Fibroblast of lung (primary cell): ENCODE data around the gene NEK7.

ENCODE experiments used
- EZH2 ChIP-seq: IDR thresholded peaks from 2 replicates; pipeline ENCODE4 v1.5.1; 2012; ENCODE audit warnings: low read length, control low read depth, mild to moderate bottlenecking; ENCODE audit errors: missing control alignments
- TF ChIP-seq, protein P1 (sequence below), 2 donors: IDR thresholded peaks in 1 of 2; conservative IDR thresholded peaks in 1 of 2; 1 replicate in 1 of 2; 2 replicates in 1 of 2; pipeline ENCODE4 v1.5.1; 2011 to 2012; ENCODE audit warnings: low read length in 2 of 2, control low read depth in 1 of 2, inconsistent platforms in 1 of 2, low read depth in 1 of 2, mild to moderate bottlenecking in 1 of 2

DNA sequence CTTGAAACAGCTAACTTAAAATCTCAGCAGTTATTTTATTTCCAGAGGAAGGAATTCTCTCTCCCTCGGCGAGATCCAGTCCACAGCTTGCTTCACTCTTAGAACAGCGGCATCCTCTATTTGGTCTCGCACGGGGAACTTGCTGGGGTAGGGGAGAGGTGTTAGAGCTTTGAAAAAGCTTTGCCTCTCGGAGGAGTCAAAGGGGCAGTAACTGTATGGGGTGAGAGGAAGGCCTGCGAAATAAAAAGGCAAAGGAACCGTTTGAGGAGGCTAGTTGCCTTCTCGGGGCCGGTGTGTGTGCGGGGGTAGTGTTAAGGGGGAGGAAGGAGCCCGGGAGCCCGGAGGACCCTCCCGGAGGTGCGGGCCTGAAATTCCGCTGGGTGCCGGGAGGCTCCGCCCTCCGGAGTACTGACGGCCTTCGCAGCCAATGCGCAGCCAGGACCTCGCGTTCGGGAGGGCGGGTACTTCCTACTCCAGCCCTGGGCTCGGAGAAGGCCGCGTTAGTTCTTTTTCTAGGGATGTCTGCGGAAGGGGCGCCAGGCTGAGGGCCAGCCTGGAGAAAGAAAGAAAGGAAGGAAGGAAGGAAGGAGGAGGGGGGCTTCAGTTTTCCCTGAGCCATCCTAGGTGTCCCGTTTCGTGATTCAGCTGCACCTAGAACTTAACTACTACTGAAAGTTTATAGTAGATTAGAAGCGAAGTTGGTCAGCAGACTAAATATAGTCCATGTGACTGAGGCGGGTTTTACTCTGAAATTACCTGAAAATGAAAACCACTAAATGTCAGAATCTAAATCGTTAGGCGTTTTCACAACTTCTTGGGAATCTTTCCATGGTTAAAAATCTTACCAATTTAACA, 2.2 kb downstream of the NEK7 start:
- TF ChIP-seq, protein P1, sequence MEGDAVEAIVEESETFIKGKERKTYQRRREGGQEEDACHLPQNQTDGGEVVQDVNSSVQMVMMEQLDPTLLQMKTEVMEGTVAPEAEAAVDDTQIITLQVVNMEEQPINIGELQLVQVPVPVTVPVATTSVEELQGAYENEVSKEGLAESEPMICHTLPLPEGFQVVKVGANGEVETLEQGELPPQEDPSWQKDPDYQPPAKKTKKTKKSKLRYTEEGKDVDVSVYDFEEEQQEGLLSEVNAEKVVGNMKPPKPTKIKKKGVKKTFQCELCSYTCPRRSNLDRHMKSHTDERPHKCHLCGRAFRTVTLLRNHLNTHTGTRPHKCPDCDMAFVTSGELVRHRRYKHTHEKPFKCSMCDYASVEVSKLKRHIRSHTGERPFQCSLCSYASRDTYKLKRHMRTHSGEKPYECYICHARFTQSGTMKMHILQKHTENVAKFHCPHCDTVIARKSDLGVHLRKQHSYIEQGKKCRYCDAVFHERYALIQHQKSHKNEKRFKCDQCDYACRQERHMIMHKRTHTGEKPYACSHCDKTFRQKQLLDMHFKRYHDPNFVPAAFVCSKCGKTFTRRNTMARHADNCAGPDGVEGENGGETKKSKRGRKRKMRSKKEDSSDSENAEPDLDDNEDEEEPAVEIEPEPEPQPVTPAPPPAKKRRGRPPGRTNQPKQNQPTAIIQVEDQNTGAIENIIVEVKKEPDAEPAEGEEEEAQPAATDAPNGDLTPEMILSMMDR (conservative IDR thresholded peaks at IDR 0.05 in 1 of 2, IDR thresholded peaks at IDR 0.05 in 1 of 2; ENCODE audit: low read depth in 1 of 2, low read length in 2 of 2) = no peak
- TF ChIP-seq EZH2 = no peak
